Stimulated activated naive B cell treated with anti-CD40 and anti-IgM and Interleukin-4, amounts not matched to agents 10 μg/mL and 1 μg/mL and 100 μg/mL, for 72 hours (primary cell): Measurements from ENCODE around the gene EMILIN1.

Experiments used
- ATAC-seq, 2 donors: fragments of 150-1000 bp; cut with Tn5 transposase; replicated peaks; 2 replicates each; pipeline ENCODE4 v1.10.0; 2021; ENCODE audit warnings: moderate library complexity in 1 of 2
- DNase-seq: peaks from one replicate; pipeline ENCODE4 v3.0.0; 2021
- H3K27ac Mint-ChIP-seq: one replicate; pipeline ENCODE4 v1.8.0; 2022; ENCODE audit warnings: mild to moderate bottlenecking, mixed read lengths
- H3K27me3 Mint-ChIP-seq, 2 donors: one replicate each; pipeline ENCODE4 v1.8.0; 2022; ENCODE audit warnings: mixed read lengths in 2 of 2
- H3K36me3 Mint-ChIP-seq, 2 donors: one replicate each; pipeline ENCODE4 v1.8.0; 2022; ENCODE audit warnings: mixed read lengths in 2 of 2, mild to moderate bottlenecking in 1 of 2
- H3K4me1 Mint-ChIP-seq, 2 donors: one replicate each; pipeline ENCODE4 v1.8.0; 2022; ENCODE audit warnings: mixed read lengths in 2 of 2, mild to moderate bottlenecking in 1 of 2
- H3K4me3 Mint-ChIP-seq, 2 donors: one replicate each; pipeline ENCODE4 v1.8.0; 2022; ENCODE audit warnings: mild to moderate bottlenecking in 2 of 2, mixed read lengths in 2 of 2, moderate library complexity in 1 of 2
- H3K9me3 Mint-ChIP-seq, 2 donors: one replicate each; pipeline ENCODE4 v1.8.0; 2022; ENCODE audit warnings: mixed read lengths in 2 of 2, mild to moderate bottlenecking in 1 of 2

EMILIN1 gene

DNA sequence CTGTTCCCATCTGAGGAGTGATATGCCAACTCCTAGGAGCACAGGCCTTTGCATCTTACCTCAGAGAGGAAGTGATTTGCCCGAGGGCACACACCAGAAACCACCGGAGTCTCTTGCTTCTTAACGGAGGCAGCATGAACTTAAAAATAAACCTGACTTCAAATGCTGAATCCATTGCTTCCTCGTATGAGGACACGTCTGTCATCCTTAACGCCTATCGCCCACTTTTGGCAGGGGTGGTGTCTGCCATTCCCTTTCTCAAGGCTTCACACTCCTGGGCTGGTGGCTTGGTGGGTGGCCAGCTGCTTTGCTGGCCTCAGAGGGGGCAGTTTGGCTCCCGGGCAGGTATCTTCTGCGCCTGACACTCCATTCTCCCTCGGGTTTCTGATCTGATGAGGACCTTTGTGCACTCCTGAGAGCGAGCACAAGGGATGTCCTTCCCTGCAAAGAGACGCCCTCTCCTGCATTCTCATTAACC is 57.1 kb downstream of the EMILIN1 start:
- Mint-ChIP-seq H3K27me3 (no peaks in the 10 kb centered on the region), H3K4me3 (peak overlapping the region; percentile 89 to 95), H3K27ac (peak overlapping the region; percentile 89), H3K36me3 (peaks cover 19 to 25% of the 10 kb centered on the region in 2 donors), H3K9me3 (no peaks in the 10 kb centered on the region), H3K4me1 (peaks cover 19 to 37% of the 10 kb centered on the region in 2 donors)
- ATAC-seq (no peak), DNase-seq (no peak)
